ENCODE measurements around the gene RAB25.
"Not testable (repeated sequence)": the region's sequence is repeated elsewhere in the genome, so short reads cannot be mapped to it uniquely, and the experiment has no call there.

Gene RAB25

DNA sequence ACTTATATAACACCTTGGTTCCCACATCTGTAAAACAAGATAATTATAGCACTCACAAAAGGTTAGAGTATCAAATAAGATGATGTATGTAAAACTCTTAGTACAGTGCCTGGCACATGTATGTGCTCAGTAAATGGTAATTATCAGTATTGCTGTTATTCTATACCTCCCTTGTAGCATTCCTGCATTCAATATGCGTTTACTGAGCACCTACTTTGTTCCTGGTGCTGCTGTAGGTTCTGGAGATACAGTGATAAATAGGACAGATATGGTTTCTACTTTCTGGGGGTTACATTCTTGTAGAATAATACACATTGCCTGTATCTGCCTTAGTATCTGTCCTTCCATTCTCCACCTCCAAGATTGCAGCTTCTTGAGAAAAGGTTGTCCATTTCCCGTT lies 39.0 kb upstream of the RAB25 start:
- ChIA-PET POLR2A (ENCODE audit: low non-redundant PET) (no interaction called here), CTCF (interaction anchor here (0.7 kb wide), 1 partner anchor 14 kb away, joined by 3 read pairs; no protein-coding TSS in a partner anchor)
- no peak for DNase-seq (ENCODE audit: low spot score)
- TF ChIP-seq, protein P1, sequence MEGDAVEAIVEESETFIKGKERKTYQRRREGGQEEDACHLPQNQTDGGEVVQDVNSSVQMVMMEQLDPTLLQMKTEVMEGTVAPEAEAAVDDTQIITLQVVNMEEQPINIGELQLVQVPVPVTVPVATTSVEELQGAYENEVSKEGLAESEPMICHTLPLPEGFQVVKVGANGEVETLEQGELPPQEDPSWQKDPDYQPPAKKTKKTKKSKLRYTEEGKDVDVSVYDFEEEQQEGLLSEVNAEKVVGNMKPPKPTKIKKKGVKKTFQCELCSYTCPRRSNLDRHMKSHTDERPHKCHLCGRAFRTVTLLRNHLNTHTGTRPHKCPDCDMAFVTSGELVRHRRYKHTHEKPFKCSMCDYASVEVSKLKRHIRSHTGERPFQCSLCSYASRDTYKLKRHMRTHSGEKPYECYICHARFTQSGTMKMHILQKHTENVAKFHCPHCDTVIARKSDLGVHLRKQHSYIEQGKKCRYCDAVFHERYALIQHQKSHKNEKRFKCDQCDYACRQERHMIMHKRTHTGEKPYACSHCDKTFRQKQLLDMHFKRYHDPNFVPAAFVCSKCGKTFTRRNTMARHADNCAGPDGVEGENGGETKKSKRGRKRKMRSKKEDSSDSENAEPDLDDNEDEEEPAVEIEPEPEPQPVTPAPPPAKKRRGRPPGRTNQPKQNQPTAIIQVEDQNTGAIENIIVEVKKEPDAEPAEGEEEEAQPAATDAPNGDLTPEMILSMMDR (conservative IDR thresholded peaks at IDR 0.05; ENCODE audit: low read depth) = no peak
- no peak overlapping the region for H3K27ac ChIP-seq

DNA sequence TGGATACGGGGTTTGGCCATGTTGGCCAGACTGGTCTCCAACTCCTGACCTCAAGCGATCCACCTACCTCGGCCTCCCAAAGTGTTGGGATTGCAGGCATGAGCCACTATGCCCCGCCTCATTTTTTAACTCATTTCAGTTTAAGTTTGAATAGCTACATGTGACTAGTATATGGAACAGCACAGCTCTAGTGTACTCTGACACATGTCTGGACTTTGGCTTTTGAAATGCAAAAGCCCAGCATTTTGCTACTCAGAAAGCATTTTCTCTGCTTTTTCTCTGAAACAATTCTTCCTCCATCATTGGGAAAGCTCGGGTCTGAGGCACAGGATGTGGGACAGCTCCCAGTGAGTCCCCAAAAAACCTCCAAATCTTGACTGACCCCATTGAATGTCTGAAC lies 36.2 kb upstream of the RAB25 start:
- ChIA-PET POLR2A (ENCODE audit: low non-redundant PET) (no interaction called here), CTCF (interaction anchor here (0.5 to 0.6 kb wide), 2 partner anchors 33 to 1650 kb away, joined by 3 read pairs; no protein-coding TSS in a partner anchor)
- DNase-seq (ENCODE audit: low spot score) = no peak
- TF ChIP-seq, protein P1 (conservative IDR thresholded peaks at IDR 0.05; ENCODE audit: low read depth) = no peak
- no peak overlapping the region for H3K27ac ChIP-seq

DNA sequence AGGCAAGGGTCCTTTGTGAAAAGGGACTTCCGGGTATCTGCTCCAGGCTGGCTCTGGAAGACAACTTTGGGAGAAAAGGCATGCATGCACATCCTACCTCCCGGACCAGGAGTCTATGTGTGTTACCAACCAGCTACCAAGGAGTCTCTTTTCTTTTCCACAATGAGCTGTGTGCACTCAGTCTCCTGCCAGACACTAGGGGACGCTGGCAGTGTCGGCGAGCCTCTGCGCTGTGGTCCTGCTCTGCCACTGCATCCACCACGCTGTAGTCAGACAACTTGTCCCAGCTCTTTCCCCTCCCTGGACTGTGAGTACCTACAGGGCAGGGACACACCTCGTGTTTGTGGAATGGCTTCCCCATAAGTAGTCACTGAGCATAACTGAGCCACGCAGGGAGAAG lies 35.1 kb upstream of the RAB25 start:
- no peak for DNase-seq (ENCODE audit: low spot score)
- ChIA-PET CTCF (interaction anchor here (0.6 kb wide), 1 partner anchor 26 kb away, joined by 3 read pairs; no protein-coding TSS in a partner anchor), POLR2A (ENCODE audit: low non-redundant PET) (interaction anchor here (0.5 kb wide), 1 partner anchor 148 kb away, joined by 3 read pairs; no protein-coding TSS in a partner anchor)
- TF ChIP-seq, protein P1 (conservative IDR thresholded peaks at IDR 0.05; ENCODE audit: low read depth) = peak; percentile 24
- H3K27ac ChIP-seq = no peak overlapping the region

DNA sequence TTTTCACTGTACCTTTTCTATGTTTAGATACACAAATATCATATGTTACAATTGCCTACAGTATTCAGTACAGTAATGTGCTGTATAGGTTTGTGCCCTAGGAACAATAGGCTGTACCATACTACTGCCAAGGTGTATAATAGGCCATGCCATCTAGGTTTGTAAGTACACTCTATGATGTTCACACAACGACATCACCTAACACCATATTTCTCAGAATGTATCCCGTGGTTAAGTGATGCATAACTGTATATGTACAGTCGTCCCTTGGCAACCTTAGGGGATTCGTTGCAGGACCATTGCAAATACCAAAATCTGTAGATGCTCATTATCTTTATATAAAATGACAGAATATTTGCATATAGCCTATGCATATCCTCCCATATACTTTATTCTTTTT lies 34.4 kb upstream of the RAB25 start:
- no peak for DNase-seq (ENCODE audit: low spot score)
- no peak overlapping the region for H3K27ac ChIP-seq
- ChIA-PET CTCF (no interaction called here), POLR2A (ENCODE audit: low non-redundant PET) (no interaction called here)
- TF ChIP-seq, protein P1 (conservative IDR thresholded peaks at IDR 0.05; ENCODE audit: low read depth) = no peak

DNA sequence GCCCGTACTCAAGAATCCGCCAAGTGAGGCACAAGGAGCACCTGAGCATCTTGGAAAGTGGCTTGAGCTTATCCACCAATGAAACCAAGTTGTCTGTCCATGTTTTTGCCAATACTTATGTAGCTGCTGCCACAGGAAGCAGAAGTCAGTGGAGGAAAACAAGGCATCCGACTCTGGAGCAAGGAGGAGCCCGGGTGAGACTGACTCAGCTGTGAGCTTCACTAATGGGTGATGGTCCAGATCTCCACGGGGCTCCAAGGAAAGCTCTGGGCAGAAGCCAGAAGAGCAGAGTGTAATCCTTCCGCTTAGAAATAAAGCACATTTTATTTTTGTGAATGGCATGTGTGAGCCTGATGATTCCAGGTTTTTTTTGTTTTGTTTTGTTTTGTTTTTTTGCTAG lies 27.9 kb upstream of the RAB25 start:
- no peak overlapping the region for H3K27ac ChIP-seq
- POLR2A ChIA-PET (ENCODE audit: low non-redundant PET) = no interaction called here
- CTCF ChIA-PET = no interaction called here
- no peak for DNase-seq (ENCODE audit: low spot score)
- TF ChIP-seq, protein P1 (conservative IDR thresholded peaks at IDR 0.05; ENCODE audit: low read depth) = no peak

DNA sequence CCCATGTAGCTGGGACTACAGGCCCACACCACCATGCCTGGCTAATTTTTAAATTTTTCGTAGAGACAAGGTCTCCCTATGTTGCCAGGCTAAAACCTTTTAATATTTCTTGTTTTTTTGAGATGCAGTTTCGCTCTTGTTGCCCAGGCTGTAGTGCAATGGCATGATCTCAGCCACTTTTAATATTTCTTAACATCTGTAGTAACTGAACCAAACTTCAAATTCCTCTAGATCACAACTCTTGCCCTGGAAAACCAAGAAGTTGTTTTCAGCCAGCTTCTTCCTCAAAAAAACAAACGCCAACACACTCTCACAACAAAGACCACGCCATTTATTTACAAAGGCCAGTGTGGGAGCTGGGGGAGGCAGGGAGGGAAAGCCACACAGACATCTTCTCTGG lies 26.0 kb upstream of the RAB25 start:
- H3K27ac ChIP-seq; POLR2A ChIA-PET (ENCODE audit: low non-redundant PET); CTCF ChIA-PET: not testable (repeated sequence)

DNA sequence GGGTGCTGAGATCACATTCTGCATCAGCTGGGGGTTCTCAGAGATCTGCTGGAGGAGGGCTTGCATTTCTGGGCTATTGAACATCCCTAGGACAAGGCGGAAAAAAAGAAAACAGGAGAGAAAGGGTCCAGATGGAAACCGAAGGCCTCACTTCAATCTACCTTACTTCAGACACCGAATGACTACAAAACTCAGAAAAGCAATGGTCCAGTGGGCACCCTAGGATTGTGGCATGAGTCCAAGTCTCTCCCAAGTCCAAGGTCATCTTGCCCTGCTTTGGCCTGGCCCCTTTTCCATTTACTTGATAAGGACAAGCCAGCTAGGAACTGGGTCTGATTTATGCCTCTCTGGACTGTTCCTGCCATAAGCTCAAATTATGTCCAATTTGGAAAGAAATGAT lies 18.1 kb upstream of the RAB25 start:
- no peak for DNase-seq (ENCODE audit: low spot score)
- H3K27ac ChIP-seq = no peak overlapping the region
- ChIA-PET POLR2A (ENCODE audit: low non-redundant PET) (no interaction called here), CTCF (no interaction called here)
- TF ChIP-seq, protein P1 (conservative IDR thresholded peaks at IDR 0.05; ENCODE audit: low read depth) = no peak

More for the DNA sequence above, 26.0 kb upstream of the RAB25 start:
- DNase-seq (ENCODE audit: low spot score) = not testable (repeated sequence)

Data from RWPE1 (cell line).